Upper lobe of left lung (tissue), 4 donors: ENCODE measurements around the gene KRAS.

Source experiments
- EP300 ChIP-seq, 4 donors: sonication (generic); formaldehyde crosslinking; IDR thresholded peaks; one replicate each; pipeline ENCODE4 v1.5.1; 2017; ENCODE audit warnings: antibody characterized with exemption in 4 of 4, control low read depth in 2 of 4
- TF ChIP-seq, protein P1 (sequence below), 6 experiments: fragments of 450-650 bp in 4 of 6; fragments of 200-600 bp in 2 of 6; sonication (generic) in 2 of 6; IDR thresholded peaks; one replicate each; pipeline ENCODE4 v1.5.1; 2016 to 2019; ENCODE audit warnings: antibody characterized with exemption in 6 of 6

DNA sequence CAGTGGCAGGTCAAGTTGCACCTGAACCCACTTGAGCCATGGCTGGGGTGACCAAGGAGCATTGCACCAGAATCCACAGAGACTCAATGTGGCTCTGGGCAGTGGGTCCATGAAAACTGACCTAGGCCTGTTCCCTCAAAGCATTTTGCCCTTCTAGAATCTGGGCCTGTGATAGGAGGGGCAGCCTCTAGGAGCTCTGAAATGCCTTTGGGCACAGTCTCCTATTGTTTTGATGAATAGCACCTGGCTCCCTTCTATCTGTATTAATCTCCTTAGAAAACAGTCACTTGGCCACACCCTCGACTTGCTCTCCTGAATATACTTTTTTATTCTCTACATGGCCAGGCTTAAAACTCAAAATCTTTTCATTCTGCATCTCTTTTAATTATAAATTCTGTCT is 14.1 kb upstream of the KRAS start:
- TF ChIP-seq, protein P1, sequence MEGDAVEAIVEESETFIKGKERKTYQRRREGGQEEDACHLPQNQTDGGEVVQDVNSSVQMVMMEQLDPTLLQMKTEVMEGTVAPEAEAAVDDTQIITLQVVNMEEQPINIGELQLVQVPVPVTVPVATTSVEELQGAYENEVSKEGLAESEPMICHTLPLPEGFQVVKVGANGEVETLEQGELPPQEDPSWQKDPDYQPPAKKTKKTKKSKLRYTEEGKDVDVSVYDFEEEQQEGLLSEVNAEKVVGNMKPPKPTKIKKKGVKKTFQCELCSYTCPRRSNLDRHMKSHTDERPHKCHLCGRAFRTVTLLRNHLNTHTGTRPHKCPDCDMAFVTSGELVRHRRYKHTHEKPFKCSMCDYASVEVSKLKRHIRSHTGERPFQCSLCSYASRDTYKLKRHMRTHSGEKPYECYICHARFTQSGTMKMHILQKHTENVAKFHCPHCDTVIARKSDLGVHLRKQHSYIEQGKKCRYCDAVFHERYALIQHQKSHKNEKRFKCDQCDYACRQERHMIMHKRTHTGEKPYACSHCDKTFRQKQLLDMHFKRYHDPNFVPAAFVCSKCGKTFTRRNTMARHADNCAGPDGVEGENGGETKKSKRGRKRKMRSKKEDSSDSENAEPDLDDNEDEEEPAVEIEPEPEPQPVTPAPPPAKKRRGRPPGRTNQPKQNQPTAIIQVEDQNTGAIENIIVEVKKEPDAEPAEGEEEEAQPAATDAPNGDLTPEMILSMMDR (IDR thresholded peaks at IDR 0.05) = no peak
- no peak for TF ChIP-seq EP300 (IDR thresholded peaks at IDR 0.05)
